Right lobe of liver (tissue), 4 donors: ENCODE measurements around the gene SLC44A2.

Source experiments
- POLR2A ChIP-seq: fragments of 450-650 bp; IDR thresholded peaks from one replicate; pipeline ENCODE4 v1.6.1; 2017; ENCODE audit warnings: antibody characterized with exemption, mild to moderate bottlenecking
- TF ChIP-seq, protein P1 (sequence below), 4 donors: fragments of 200-600 bp in 3 of 4; fragments of 450-650 bp in 1 of 4; IDR thresholded peaks; one replicate each; pipeline versions ENCODE4 v1.5.1 to v1.8.0; 2016 to 2022; ENCODE audit warnings: antibody characterized with exemption in 4 of 4, mild to moderate bottlenecking in 2 of 4
- donor health status: DM: no; HTN: no; CAD: no.
- donor health status: DM: no; HTN: no; CAD: no.
- donor health status: DM: no; HTN: yes; CAD: no.

DNA sequence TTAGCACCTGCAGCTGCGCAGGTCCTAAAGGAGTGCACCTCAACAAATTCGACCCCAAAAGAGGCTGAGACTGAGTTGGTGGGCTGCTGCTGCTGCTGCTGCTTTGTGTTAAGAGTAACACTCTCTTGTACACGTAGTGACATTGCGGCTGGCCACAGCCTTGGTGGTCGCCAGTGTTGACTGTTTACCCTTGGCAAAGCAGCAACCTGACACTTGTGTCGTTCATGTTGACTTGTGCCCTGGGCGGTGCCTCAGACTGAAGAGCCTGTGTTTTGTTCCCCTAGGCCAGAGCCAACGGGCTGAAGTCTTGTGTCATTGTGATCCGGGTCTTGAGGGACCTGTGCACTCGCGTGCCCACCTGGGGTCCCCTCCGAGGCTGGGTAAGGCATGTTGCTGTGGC lies 53.5 kb downstream of the SLC44A2 start:
- TF ChIP-seq, protein P1, sequence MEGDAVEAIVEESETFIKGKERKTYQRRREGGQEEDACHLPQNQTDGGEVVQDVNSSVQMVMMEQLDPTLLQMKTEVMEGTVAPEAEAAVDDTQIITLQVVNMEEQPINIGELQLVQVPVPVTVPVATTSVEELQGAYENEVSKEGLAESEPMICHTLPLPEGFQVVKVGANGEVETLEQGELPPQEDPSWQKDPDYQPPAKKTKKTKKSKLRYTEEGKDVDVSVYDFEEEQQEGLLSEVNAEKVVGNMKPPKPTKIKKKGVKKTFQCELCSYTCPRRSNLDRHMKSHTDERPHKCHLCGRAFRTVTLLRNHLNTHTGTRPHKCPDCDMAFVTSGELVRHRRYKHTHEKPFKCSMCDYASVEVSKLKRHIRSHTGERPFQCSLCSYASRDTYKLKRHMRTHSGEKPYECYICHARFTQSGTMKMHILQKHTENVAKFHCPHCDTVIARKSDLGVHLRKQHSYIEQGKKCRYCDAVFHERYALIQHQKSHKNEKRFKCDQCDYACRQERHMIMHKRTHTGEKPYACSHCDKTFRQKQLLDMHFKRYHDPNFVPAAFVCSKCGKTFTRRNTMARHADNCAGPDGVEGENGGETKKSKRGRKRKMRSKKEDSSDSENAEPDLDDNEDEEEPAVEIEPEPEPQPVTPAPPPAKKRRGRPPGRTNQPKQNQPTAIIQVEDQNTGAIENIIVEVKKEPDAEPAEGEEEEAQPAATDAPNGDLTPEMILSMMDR (IDR thresholded peaks at IDR 0.05): no peak
- TF ChIP-seq POLR2A: no peak
